Measurements from ENCODE around the gene TAF5L.

TAF5L gene

DNA sequence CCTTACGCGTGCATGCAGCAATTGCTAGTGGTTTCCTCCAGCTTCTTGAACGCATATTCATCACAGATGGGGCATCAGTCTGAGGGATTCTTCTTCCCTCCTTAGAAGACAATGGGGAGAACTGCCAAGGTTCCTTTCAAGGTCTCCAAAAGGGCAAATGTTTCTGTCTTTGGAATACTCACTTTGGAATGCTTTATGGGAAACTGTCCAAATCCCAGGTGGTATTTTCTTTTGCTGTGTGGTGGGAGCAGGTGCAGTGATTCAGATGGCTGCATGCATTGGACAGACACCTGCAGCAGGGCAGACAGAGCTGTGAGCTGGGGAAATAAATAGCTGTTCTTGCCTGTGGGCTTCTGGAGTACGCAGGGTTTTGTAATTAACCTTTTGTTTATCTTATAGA, 40.7 kb upstream of the TAF5L start:
- no peak for DNase-seq (ENCODE audit: low read depth, low spot score)
- ChIA-PET POLR2A (interaction anchor here (0.6 kb wide), 1 partner anchor 52 kb away, joined by 4 read pairs; no protein-coding TSS in a partner anchor), CTCF (no interaction called here)
- no peak overlapping the region for H3K4me3 ChIP-seq (ENCODE audit: low read depth, low read length)
- no peak for TF ChIP-seq CTCF (IDR thresholded peaks at IDR 0.05; ENCODE audit: insufficient read depth, low read length, missing control alignments)

DNA sequence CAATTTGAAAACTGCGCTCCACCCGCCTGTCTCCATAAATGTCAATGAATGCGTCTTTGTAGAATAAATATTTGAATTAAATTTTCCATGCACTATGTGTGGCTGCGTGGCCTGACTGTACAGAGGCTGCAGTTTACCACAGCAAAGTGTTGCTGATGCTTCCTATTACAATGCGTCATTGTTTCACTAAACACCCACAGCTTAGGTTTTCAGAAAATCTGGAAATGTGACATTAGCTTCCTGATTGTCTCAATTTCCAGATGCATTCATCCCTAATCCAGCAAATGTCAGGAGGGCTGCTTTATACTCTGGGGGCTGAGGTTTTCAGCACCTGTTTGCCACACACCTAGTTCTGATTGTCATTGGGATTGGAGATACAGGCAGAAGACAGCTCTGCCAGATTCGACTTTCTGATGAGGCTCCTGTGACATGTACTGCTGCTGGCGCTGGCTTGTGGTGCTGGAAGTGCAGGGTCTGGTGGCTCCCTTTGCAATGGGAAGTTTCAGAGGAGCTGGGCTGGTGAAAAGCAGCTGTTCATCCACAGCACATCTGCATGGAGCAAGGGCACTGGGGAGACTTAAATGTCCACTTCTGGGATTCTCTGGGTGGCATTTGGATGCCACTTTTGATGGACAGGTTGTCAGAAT, 40.1 kb upstream of the TAF5L start:
- DNase-seq (ENCODE audit: low read depth, low spot score), result no peak
- H3K4me3 ChIP-seq (ENCODE audit: low read depth, low read length), result no peak overlapping the region
- no peak for TF ChIP-seq CTCF (IDR thresholded peaks at IDR 0.05; ENCODE audit: insufficient read depth, low read length, missing control alignments)
- CTCF ChIA-PET, result no interaction called here
- POLR2A ChIA-PET, result interaction anchor here (0.6 kb wide), 1 partner anchor 53 kb away, joined by 4 read pairs; no protein-coding TSS in a partner anchor

- no peak overlapping the region for H3K4me3 ChIP-seq (ENCODE audit: low read depth, low read length)
- DNase-seq (ENCODE audit: low read depth, low spot score), result no peak
- TF ChIP-seq CTCF (IDR thresholded peaks at IDR 0.05; ENCODE audit: insufficient read depth, low read length, missing control alignments), result no peak
- POLR2A ChIA-PET, result no interaction called here
- CTCF ChIA-PET, result interaction anchor here (0.7 to 5.8 kb wide), 5 partner anchors 8 to 647 kb away, joined by 3 to 24 read pairs (median 3); no protein-coding TSS in a partner anchor
Observed at GRCh38 chr1:229664133-229664689, 38.3 kb upstream of the TAF5L start.

DNA sequence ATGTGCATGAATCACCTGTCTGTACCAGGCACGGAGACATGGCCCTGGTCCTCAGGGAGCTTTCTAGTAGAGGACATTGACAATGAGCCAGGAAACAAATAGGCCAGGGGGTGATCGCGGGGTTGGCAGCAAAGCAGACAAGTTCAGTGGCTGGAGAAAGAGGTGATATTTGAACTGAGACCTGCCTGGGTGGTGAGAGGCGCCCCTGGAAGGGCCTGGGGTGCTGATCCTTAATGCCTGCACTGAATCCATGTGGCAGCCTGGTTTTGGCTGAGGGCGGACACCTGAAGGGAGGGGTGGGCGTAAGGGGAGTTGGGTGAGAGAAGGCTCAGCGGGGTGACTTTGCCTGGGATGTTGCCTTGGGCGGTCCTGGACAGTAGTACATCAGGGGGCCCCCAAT, 36.0 kb upstream of the TAF5L start:
- no peak for DNase-seq (ENCODE audit: low read depth, low spot score)
- H3K4me3 ChIP-seq (ENCODE audit: low read depth, low read length), result no peak overlapping the region
- ChIA-PET CTCF (interaction anchor here (0.9 to 5.8 kb wide), 21 partner anchors 10 to 653 kb away, joined by 3 to 24 read pairs (median 6); no protein-coding TSS in a partner anchor), POLR2A (no interaction called here)
- no peak for TF ChIP-seq CTCF (IDR thresholded peaks at IDR 0.05; ENCODE audit: insufficient read depth, low read length, missing control alignments)

DNA sequence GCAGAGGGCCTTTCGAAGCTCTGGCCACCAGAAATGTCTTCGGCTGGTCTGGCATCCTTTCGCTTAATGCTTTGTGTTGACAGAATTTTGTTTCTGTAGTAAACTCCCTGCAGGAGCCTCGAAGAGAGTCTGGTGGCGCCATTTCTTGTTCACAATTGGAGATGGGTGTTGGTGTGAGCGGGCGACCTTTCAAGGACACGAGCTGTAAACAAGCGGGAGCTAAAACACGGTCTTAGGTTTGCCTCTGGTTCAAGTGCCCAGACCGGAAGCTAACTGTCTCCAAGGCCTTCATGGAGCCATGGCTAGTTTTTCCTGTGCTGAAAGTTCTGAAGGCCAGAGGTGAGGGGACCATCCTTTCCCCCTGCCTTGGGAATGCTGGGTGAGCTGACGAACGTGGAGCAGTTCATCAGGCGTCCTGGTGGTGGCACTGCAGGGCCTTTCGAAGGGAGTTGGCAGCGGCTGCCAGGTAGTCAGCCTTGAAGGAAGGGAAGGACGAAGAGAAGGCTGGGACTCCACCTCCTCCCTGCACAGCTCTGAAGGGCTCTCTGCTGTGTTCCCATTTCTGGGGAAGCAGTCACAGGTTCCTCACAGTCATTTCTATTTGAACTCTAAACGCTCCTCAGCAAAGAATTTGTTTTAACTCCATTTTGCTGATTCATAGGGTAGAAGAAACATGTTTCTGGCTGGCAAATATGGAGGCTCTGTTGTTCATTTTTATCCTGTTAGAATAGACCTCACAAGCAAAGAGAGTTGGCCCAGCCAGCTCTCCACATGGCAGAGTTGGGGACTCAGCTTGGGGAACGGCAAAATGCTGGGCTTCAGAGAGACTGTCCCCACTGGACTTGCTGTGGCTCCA, 35.3 kb upstream of the TAF5L start:
- CTCF ChIA-PET, result interaction anchor here (0.7 to 5.8 kb wide), 31 partner anchors 10 to 653 kb away, joined by 3 to 24 read pairs (median 5); no protein-coding TSS in a partner anchor
- no peak overlapping the region for H3K4me3 ChIP-seq (ENCODE audit: low read depth, low read length)
- DNase-seq (ENCODE audit: low read depth, low spot score), result peak; percentile 17
- POLR2A ChIA-PET, result no interaction called here
- peak; percentile 95 for TF ChIP-seq CTCF (IDR thresholded peaks at IDR 0.05; ENCODE audit: insufficient read depth, low read length, missing control alignments)
